HG03108 (cell line): ENCODE results near the gene SNX13.
A peak's percentile ranks its signal among the peaks of the same experiment; 100 is the strongest.

Experiments
- ATAC-seq: cut with Tn5 transposase; IDR thresholded peaks from one replicate; pipeline ENCODE4 v1.9.1; 2021; ENCODE audit warnings: moderate library complexity; ENCODE audit not compliant: unreplicated experiment

SNX13 gene

DNA sequence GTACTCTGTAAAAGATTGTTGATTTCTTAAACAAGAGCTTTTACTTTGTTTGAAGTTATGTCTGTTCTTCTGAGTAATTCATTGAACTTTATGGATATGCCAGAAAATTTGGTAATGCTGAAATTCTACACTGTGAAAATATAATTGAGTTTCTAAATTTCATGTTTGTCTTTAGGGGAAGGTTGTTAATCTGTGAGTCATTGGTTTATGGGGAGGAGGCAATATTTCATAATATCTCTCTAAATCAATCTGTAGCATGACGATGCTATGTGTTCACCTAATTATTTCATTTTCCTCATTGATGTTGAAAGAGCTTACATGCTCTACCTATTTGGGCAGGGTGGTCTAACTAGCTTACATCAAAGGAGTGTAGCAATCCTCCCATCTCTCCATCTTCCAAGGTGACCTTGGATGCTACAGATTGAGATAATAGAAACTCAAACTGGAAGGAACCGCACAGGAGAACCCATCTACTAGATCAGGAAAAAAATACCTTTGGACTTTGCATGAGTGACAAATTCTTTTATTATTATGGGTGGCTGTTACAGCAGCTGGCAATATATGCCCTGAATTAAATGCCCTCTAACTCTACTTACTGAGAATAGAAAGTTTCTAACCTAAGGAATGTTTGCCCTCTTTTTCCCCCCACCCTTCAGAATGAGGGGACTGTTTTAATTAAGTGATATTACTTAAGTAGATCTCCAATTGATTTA, 8.4 kb upstream of the SNX13 start:
- ATAC-seq, result no peak

DNA sequence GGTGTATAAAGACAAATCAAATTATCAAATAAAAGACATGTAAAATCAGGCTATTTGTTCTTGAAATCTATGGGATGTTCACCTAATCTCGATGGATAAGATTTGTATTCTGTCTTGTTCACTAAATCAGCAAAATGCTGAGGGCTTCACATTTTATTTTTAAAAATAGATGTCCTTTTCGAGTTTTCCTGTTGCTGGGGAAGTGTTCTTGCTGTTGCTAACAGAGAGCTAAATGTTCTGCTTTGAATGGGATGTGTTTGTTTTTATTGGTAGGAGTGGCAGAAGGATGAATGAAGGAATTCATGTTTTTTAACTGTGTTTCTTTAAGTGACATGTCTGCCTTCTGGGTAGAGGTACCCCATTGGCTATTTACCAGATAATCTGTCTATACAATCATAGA, 7.3 kb upstream of the SNX13 start:
- no peak for ATAC-seq

DNA sequence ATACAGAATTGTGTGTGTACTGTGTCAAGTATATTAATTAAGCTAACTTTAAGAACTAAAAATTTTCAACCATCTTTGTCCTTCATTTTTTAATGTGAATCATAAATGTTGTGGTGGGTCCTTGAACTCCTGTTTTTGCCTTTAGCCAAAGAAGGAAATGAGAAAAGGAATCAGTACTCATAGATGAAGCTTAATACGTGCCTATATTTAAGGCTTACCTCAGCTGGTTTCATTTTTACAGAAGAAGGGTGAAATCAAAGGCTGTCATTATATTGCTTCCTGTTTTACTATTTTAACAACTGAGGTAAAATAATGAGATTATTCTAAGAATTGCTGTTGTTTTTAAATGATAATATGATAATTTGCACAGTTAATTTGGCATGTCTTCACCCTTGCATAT, 6.3 kb upstream of the SNX13 start:
- peak; percentile 75 for ATAC-seq

DNA sequence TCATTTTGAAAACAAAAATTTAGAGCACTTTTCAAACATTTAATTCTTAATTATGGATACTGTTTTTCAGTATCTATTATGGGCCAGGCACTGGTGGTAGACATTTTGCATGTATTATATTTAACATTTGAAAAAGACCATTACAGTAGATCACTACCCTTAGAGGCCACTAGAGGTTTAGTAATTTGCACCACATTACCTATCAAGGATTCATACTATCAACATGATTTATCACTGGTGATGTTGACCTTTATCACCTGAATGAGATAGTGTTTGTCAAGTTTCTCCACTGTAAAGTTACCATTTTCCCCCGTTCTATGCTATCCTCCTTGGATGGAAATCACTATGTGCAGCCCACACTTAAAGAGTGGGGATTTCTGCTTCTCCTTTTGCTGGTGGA, 4.4 kb upstream of the SNX13 start:
- ATAC-seq, result no peak

DNA sequence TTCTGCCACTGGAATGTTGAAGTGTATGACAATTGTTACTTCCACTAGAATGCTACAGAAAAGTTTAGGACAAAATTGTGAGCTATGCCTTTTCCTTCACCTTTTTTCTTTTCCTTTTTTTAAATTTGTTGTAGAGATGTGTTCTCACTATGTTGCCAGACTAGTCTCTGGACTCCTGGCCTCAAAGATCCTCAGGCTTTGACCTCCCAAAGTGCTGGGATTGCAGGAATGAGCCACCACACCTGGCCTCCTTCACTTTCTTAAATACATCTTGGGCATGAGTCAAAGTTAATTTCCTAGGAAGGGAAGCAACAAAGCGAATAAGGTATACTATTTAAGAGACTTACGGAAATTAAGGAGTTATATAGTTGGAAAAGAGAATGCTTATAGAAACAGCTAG, 2.7 kb upstream of the SNX13 start:
- no peak for ATAC-seq

DNA sequence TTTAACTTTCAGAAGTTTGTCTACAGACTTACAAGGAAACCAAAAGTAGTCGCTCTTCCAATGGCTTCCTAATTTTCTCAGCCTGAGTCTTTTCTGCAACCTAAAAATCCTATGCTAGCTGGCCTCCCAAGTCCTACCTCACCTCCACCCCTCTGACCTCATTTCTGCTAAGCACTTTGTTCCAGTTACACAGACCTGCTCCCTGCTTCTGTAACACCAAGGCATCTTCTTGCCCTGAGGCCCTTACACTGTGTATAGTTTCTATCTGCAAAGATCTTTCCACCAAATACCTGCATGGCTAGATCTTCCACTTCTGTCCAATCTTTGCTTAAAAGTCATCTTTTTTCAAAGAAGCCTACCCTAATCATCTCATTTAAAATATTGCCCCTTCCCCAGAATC, 1.9 kb upstream of the SNX13 start:
- no peak for ATAC-seq

DNA sequence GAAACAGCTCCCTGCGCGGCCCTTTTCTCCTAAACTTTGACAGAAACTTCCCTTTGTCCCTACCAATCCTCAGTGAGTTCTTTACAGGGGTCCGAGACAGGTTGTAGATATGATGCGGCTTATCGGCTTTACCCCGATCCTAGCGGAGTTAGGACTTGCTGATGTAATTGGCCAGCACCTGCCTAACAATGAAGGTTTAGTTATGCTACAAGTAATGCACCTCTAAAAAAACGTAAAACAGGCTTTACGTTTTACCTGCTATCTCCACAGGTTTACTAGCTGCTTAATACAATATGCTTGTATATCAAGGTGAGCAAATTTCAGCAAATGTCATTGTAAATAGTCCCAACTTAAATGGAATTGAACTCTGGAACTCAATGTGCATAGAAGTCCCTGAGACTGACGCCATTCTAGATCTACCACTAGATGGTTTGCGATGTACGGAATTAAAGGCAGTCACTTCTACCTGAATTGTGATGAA, 697 bp upstream of the SNX13 start:
- no peak for ATAC-seq

DNA sequence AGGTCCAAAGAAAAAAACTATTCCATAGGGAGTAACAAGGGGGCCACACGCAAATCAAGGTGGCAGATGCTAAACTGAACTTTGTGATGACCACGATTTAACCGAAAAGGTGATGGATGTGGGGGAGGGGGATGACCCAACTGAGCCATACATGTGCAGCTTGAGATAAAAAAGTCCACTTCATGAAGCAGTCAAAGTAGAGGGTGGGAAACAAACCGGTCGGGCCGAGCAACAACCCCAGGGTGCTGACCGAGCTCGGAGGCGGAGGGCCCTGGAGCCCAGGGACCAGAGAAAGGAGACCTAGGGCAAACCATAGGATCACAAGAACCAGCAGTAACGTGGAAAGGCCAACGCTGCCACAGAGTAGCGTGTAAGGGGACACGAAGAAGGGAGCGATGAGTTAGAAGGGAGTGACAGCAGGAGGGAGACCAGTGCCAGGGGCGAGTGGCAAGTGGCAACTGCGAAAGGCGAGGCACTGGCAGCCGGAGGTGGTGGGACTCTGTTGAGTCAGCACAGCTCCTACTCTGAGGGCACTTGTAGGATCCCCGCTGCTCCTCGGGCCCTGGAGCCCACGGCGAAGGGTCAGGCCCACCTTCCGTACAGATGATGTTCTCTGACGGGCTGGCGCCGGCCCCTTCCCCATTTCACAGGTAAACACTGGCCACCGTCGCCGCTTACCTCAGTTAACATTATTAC, 540 bp downstream of the SNX13 start:
- ATAC-seq, result peak; percentile 28

DNA sequence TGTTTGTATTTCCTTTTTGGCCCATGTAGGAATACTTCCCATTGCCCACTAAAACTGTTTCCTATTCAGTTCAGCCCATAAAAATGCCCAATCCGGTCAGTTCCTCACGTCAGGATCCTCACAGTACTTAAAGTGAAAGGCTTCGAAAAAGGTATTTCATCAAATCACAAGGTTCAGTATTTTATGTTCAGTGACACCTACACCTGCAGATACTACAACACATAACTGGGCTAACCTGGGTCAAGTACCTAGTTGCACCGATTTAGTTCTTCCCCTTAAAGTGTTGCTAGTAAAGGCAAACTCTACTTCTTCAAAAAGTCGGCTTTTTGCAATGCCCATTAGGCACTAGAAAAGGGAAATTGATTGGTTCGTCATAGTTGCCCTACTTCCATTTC, 1.1 kb downstream of the SNX13 start:
- ATAC-seq, result no peak

DNA sequence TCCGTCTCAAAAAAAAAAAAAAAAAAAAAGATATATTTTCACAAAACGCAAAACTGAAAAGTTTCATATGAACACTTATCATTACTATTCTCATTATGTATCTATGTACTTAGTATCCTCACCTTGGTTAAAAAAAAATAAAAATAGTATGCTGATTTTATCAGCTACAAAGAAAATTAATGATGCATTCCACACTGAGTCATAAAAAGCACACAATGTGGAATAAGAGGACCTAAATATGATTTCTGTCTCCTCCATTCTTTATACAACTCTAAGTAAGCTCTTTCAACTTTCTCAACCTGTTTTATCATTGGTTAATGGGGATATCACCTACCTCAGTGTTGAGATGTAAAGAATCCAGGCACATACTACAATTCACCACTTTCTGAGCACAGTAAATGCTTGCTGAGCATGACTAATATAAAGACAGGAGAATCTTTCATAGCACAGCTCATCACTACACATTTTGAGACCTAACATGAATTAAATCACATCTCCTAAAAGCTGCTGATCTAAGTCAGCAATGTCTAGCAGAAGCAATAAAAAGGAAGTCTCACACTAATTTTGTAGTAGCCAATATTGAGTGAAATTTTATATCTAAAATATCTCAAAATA, 2.7 kb downstream of the SNX13 start:
- ATAC-seq, result no peak

DNA sequence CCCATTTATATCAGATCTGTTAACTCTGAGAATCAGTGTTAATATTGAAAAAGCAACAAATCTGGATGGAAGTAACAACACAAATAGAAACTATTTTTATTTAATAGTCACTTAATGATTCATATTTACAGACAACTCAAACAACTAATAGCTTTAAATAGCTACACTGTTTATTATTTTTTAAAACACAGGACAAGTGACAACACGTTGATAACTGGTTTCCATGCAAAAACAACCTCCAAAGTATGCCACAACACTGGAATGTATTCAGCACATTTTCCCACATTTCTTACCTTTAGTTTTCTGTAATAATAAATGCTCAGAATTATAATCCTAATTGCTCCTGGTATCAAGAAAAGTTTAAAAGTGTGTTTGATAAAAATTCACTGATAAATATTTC, 4.0 kb downstream of the SNX13 start:
- no peak for ATAC-seq

DNA sequence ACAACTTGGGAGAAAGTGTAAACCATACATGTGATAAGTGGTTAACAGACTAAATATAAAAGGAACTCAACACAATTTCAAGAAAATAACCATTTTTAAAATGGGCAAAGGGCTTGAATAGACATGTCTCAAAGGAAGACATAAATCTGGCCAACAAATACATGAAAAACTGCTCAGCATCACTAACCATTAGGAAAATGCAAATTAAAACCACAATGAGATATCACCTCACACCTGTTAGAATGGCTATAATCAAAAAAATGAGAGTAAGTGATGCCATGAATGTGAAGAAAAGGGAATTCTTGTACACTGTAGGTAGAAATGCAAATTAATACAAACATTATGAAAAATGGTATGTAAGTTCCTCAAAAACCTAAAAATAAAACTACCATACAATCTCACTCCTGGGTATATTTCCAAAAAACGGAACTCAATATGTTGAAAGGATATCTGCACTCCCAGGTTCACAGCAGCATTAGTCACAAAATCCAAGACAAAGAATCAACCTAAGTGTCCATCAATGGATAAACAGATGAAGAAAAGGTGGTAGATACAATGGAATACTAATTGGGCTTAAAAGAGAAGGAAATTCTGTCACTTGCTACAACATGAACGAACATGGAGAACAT, 5.6 kb downstream of the SNX13 start:
- no peak for ATAC-seq

DNA sequence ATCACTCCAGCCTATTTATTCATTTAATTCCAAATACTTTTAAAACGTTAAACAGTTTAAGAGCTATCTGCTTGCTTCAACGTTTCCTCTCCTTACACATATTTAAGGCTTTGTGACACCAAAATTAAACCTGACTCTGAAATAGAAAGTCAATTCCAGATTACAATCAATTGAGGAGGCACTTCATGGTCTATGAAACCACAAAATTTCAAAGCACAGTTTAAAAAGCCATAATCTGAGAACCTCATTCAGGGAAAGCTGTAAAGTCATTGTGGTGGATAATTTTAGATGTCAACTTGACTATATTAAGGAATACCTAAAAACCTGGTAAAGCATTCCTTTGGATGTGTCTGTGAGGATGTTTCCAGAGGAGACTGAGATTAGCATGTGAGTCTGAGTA, 6.2 kb downstream of the SNX13 start:
- no peak for ATAC-seq

DNA sequence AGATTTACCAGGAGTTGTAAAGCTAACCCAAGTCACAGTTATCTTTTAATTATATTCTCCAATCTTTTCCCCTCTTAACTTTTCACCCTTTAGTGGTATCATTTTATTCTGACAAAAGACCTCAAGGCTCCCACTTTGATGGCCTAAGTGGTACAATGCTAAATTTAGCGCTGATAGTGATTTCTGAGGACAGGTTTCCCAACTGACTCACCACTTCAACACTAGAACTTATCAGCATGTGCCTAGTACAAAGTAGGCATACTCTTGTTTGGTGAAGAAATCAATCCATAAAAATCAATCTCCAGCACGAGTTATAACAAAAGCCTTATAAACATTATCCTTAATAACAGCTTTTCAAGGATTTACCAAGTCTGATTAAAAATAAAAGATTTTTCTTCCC, 7.5 kb downstream of the SNX13 start:
- no peak for ATAC-seq

DNA sequence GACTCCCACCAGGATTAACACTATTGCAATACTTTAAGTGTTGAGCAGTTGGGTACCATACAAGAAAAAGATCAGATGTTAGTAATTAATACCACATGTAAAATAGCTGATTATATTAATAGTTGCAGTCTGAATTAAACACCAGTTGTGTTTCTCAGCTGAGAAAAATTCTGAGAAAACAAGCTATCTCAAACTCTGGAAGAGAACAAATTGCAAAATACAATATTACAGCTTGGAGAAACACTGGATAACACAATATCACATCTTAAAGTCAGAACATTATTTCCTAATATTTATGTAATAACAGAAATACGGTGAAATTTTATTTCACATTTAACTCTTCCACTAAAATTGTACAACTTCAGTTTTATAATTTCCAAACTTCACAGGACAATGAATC, 9.2 kb downstream of the SNX13 start:
- ATAC-seq, result no peak

DNA sequence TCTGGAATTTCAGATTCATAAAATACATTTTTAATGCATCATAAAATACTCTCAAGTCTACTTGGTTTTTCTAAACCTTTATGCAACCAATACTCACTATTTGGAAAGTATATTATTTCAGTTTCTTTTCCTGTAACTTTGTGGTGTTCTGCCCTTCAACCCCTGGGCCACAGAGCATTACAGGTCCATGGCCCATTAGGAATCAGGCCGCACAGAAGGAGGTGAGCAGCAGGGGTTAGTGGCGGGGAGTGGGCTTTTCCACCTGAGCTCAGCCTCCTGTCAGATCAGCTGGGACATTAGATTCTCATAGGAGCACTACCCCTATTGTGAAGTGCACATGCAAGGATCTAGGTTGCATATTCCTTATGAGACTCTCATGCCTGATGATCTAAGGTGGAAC, 9.7 kb downstream of the SNX13 start:
- no peak for ATAC-seq

DNA sequence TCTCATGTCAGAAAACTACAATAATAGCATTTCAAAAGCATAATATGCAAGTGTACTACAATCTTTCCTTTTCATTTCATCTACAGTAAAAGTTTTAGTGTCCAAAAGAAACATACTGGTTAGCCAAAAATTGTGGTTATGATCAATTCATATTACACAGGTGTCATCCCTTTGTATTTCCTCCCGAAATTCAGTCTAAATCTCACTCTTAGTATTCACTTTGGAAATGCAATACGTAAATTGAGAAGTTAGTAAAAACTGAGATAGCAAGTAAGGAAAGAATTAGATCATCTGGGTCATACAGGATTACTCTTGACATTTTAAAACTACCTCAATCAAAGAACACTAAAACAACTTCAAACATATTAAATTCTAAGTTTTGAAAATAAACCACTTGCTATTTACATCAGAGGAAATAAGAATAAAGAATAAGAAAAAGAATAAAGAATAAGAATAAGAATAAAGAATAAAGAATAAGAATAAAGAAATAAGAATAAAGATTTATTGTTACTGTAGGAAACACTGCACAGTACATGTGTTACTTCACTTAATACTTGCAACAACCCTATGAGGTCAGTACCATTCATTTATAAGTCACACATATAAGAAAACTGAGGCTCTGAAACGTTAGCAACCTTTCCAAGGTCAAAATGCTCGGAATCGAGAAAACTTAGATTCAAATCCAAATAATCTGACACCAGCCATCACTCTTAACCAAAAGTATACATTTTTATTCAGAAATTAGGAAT, 10.5 kb downstream of the SNX13 start:
- no peak for ATAC-seq

DNA sequence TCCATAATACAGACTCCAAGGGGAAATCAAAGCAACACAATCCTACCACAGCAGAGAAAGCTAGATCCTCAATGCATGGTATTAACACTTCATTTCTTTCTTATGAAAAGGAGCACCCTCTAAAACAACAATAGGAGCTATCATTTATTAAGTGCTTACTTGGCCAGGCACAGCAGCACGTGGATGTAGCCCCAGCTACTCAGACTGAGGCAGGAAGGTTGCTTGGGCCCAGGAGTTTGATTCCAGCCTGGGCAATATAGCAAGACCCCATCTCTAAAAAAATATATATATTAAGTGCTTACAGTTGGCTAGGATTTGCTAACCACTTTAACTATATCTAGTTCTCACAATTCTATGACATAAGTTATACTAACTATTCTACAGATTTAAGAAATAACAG, 12.2 kb downstream of the SNX13 start:
- ATAC-seq, result no peak

DNA sequence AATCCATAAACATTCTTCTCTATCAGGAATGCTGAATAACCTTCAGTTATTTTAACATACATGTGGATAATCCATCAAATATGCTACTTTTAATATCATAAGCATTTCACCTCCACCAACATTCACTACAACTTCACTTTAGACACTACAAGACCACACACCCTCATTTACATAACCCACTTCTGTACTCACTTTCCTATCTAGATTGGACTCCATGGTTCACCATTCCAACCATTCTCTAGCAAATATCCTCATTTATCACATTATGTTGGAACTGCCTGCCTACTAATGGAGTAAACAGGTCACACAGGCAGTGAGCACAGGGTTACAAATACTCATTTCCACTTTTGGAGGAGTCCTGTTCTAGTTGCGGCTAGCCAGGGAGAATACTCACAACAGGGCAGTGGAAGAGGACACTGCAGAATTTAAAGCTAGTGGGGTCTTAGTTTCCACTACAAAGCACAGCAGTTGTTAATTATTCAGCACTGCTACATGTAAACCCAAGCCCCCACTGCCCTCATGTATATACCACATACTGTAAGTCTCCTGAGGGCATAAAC, 18.4 kb downstream of the SNX13 start:
- ATAC-seq, result no peak

DNA sequence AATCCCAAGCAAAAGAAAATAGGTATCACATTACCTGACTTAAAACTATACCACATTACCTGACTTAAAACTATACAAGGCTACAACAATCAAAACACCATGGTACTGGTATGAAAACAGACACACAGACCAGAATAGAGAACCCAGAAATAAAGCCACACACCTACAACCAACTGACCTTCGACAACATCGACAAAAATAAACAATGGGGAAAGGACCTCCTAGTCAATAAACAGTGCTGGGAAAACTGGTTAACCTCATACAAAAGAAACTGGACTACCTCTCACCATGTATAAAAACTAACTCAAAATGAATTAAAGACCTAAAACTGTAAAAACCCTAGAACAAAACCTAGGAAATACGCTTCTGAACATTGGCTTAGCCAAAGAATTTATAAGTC, 22.5 kb downstream of the SNX13 start:
- no peak for ATAC-seq

DNA sequence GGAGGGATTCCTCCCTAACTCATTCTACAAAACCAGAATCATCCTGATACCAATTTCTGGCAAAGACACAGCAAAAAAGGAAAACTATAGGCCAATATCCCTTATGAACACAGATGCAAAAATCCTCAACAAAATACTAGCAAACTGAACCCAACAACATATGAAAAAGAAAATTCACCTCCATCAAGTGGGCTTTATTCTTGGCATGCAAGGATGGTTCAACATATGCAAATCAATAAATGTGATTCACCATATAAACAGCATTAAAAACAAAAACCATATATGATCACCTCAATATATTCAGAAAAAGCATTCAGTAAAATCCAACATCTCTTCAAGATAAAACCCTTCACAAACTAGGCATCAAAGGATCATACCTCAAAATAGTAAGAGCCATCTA, 23.5 kb downstream of the SNX13 start:
- ATAC-seq, result no peak
